Ovary (tissue), 3 donors: Measurements from ENCODE around the gene TFEC.

Source experiments
- EP300 ChIP-seq: sonication (generic); formaldehyde crosslinking; IDR thresholded peaks from one replicate; pipeline ENCODE4 v1.6.1; 2017; ENCODE audit warnings: antibody characterized with exemption
- POLR2A ChIP-seq: fragments of 450-650 bp; IDR thresholded peaks from one replicate; pipeline ENCODE4 v1.6.1; 2017; ENCODE audit warnings: antibody characterized with exemption, mild to moderate bottlenecking, moderate library complexity
- TF ChIP-seq, protein P1 (sequence below), 3 donors: fragments of 450-650 bp in 2 of 3; fragments of 200-600 bp in 1 of 3; IDR thresholded peaks; one replicate each; pipeline versions ENCODE4 v1.5.1 to v1.8.0; 2016 to 2022; ENCODE audit warnings: antibody characterized with exemption in 3 of 3, mild to moderate bottlenecking in 1 of 3
- donor health status: DM: no; HTN: no; CAD: no.

DNA sequence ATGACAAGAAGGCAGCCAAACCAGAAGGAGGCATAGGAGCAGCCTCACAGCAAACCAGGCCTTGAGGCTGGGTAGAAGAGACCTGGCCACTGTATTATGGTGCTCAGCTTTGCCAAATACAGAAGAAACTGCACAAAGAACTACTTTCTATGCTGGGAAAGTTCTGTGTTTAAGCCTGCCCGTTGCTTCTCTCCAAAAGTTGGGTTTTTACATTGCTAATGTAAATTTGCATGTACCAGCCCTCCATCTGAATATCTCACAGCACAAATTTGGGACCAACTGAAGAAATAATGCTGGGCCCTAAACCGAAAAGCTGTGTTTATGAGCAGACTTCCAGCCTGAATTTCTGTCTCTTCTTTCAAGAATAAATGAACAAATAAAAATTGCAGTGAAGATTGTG is 145.0 kb downstream of the TFEC start:
- no peak for TF ChIP-seq POLR2A
- TF ChIP-seq, protein P1, sequence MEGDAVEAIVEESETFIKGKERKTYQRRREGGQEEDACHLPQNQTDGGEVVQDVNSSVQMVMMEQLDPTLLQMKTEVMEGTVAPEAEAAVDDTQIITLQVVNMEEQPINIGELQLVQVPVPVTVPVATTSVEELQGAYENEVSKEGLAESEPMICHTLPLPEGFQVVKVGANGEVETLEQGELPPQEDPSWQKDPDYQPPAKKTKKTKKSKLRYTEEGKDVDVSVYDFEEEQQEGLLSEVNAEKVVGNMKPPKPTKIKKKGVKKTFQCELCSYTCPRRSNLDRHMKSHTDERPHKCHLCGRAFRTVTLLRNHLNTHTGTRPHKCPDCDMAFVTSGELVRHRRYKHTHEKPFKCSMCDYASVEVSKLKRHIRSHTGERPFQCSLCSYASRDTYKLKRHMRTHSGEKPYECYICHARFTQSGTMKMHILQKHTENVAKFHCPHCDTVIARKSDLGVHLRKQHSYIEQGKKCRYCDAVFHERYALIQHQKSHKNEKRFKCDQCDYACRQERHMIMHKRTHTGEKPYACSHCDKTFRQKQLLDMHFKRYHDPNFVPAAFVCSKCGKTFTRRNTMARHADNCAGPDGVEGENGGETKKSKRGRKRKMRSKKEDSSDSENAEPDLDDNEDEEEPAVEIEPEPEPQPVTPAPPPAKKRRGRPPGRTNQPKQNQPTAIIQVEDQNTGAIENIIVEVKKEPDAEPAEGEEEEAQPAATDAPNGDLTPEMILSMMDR (IDR thresholded peaks at IDR 0.05), result no peak
- no peak for TF ChIP-seq EP300
